LoVo (cell line): ENCODE measurements around the gene HOXA6.

Experiments used
- DNase-seq: peaks from one replicate; pipeline ENCODE4 v3.0.0-alpha.2; 2016; ENCODE audit warnings: low spot score

HOXA6 gene

GRCh38 chr7:27147199-27148030, at the start of gene HOXA6:
Gene HOXA6 (minus strand): TSS chr7:27147774. CDS start chr7:27147749, 25 bp downstream.
- no peak for DNase-seq

DNA sequence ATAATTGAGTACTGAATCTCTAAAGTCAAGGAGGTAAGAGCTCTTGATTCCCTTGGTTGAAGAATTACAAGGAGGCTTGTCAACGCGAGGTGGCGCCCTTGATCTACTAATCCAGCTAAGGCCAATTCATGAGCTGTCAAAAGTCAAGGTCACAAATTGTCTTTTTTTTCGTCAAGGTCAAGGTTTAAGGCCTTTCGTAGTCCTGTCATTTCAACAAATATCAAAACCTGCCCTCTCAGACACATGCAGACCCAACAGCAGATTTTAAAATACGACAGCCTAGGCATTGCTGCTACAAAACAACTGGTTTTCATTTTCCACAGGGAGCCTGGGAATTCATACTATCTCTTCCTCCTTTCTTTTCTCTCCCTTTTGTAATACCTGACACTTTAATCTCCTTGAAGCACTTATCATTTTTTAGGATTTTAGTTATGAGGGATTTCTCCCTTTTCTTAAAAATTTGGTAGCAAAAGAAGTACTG, 48.8 kb upstream of the HOXA6 start:
- DNase-seq: peak; percentile 94

- peak; percentile 34 for DNase-seq
These were observed 47.3 kb upstream of the HOXA6 start for GRCh38 chr7:27194686-27195379.

- no peak for DNase-seq
These were observed 46.4 kb upstream of the HOXA6 start for GRCh38 chr7:27194002-27194352.

GRCh38 chr7:27193335-27194001, 45.9 kb upstream of the HOXA6 start:
- DNase-seq: no peak

DNA sequence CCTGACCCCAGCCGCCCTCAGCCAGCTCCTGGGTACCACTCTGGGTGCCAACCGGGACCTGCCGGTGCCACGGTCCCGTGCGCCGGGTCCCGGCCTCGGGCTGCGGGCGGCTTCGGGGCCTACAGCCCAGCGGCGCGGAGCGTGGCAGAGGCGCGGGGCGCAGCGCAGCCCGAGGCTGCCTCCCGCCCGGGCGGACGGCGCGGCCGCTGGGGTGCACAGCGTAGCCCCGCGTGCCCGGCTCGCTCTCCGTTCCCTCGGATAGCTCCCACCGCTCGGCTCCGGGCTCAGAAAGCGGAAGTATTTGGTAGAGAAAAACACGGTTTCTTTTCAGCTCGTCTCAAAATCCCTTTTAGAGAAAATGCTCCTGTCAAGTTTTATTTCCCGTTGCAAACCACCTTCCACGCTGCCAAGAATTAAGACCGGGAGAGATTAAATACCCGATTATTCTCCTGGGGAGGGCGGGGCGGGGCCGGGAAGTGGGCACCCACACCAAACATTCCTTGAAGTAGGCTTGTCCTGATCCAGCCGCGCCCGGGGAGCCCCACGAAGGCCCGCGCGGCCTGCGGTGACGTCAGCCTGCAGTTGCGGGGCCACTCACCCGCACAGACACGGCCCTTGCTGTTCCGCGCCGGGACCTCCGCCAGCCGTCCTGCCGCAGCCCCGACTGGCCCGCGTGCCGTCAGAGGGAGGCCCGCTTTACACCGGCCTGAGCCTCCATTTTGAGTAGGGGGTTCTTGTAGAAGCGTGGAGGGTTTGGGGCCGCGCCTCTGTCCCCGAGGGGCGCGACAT, 45.2 kb upstream of the HOXA6 start:
- no peak for DNase-seq

DNA sequence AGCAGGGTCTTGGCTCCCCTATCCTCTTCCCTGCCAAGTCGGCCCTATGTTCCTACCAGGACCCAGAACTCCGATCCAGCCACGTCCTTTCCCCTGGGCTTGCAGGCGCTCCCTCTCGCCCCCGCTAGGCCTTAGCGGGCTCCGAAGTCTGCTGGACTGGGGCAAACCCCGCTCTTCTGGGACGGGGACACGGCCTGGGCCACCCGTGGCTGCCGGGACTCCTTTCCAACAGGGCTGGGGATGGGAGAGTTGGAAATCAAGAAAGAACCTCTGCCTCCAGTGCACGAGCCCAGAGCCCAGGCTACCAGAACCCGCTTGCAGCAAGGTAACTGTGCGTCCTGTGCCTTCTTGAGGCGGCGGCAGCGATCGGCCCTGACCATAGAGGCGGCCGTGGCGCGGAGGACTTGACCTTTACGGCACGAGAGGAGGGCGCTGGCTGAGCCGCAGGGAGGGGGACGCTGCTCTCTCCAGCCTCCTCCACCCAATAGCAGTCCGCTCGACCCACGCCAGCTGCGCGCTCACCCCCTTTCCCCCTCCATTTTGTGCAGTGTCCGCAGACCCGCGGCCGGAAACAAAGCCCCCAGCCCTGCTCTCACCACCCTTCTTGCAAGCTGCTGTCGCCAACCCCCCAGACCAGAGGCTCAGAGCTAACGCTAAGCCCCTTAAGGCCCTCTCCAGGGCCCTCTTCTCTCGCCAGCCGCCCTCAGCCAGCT, 44.4 kb upstream of the HOXA6 start:
- DNase-seq: no peak

GRCh38 chr7:27191161-27191731, 43.7 kb upstream of the HOXA6 start:
- no peak for DNase-seq

DNA sequence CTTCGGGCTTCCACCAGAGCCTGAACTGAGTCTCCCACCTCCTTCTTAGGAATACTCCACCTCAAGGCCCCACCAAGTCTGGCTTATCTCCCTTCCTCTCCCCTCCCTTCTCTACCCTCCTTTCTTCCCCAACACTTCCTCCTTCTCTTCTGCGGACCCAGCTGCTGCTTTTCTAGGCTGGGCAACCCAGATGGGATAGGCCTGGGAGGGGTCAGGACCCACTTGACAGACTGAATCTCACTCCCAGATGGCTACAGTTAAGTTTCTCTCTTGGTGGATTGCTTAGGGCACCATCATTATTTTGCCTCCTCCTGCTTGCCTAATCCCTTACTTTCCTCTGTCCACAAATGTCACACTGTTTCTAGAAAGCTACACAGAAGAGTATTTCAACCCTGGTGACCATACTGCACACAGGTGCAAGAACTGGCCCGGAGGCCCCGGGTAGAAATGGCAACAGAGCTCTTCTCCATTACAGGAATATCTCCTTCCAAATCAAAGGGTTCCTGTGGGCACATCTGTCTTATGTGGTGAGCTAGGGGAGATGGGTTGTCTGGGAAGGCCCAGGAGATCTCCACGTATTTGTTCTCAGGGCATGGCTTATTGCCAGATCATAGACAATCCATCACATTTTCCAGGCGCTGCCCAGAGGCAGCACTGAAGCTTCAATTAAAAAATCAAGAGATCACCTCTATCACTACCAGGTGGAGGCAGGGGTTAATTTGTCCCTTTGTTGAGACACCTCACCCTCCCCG, 42.6 kb upstream of the HOXA6 start:
- DNase-seq: no peak

DNA sequence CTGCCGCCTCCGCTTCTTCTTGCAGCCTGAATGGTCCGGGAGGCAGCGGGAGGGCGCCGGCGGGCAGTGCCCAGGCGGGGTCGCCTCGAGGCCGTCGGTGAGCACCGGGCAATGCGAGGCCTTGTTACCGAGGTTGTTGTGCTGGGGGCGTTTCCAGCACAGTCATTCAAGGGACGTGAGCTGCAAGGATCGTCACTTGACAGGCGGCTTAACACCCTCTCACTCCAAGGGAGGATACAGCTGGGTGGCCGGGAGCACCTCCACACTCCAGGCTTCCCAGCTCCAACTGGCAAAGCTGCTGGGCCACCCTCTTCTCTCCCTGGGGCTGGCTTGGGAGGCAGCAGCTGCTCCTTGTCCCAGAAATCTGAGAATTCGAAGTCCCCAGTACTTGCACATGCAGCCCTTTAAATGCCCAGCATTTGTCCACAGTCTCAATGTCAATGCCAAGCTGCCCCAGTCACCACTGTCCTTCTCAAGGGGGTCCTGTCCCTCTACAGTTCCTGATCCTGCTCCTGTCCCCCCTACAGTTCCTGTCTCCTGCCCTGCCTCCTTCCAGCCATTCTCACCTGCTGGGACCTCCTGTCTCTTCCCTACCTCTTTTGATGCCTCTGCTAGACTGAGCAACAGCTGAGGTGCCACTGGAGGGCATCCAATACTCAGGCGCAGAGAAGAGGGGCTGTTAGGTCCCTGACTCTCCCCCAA, 41.9 kb upstream of the HOXA6 start:
- peak; percentile 83 for DNase-seq

DNA sequence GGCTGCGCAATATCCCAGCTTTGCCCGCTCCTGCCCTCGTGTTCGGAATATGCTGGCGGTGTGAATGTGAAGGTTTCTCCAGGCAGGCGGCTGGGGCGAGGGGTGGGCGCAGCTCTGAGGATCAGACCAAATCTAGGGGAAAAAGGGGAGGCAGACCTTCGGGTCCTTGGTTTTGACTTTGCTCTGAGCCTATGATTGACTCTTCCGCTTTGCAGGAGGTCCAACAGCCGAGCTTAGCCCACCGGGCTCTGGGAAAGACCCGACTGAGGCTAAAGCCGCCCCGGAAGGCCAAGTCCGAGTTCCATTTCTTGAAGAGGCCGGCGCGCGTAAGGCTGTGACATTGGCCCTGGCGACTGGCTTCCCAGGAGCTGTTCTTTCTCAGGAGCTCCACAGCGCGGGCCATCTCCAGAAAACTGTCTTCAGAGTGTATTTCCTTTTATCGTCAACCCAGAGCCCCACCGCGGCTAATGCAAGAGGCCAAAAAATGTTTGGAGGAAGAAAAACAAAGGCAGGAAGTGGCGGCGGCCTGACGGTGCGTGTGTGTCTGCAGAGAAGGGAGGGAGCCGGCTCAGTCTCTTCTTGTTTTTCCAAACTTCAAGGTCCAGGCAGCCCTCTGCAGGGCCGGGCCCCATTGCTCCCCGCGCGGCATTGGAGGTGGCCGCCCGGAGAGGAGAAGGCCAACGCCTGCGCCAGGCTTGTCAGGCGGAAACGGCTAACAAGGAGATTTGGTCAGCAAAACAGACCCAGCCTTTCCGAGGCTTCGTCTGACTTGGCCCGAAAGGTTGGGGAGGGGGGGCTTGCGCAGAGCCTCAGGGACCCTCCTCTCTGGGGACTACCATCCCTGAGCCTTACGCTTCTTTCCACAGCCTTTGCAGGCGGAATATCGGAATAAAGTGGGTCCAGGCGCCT, 41.1 kb upstream of the HOXA6 start:
- no peak for DNase-seq

DNA sequence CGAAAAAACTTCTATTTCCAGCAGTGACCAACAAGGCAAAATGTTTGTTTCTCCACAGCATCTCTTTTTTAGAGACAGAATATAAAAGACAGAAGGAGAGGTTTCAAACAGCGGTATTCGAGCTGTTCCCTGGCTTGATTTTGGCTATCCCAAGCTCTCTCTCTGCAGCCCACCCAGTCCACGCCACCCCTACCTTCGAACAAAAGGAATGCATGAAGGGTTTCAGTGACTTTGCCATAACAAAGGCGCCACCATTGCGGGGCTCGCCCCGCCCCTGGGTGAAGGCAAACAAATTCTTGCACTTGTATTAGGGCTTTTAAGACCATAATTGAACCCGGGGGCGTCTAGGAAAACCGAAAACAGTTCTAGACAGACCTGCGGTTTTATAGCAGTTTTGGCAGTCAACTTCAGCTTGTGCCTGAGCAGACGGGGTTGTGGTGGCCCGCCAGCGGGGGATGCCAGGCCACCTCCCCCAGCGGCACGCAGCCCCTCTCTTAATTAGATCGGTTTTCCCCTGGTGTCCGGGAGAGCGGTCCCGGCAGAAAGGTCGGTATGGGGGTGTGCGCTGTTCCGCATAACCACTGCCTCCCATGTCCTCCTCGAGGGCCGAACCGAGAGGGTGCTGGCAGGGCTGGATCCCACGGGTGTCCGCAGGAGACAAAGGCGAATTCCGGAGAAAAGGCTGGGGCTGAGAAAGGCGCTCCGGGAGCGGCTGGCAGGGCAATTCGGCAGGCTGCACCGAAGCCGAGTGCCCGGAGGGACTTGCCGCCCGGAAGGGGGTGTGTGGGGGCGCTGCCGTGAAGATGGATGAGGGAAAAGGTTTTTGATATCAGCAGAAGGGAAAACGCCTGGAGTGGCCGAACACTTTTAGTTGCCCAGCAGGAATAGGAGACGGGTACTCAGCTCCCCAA, 40.2 kb upstream of the HOXA6 start:
- no peak for DNase-seq

DNA sequence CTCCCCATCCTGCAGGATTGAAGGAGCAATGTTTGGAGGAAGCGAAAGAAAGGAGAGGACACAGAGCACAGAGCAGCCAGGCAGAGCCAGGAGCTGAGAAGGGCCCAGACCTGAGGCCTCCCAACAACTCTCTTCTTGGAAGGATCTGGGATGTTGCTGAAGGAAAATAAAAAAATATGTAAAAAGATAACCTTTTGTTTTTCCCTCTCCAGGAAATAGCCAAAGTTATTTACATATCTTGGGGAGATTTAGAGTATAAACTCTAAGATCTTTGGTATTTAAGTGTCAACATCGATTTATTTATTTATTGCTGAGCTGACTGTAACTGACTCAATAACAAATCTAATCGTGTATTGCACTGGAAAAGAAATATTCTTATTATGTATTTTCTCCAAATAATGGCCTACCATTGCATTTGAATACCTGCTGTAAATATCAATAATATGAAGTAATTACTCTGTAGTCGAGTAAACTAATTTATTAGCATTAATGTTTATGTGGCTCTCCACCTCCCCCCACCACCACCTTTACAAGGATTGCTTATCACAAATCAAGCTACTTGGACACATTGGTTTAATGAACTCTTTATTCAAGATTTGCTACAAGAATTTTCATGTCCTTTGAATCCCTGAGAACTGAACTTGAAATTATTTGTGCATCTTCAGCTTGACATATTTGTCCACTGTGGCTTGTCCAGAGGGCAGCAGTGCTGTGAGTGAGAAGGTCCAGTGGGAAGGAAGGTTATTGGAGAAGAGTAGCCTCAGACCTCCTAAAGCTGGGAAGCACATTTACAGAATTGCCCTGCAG, 39.3 kb upstream of the HOXA6 start:
- DNase-seq: no peak

DNA sequence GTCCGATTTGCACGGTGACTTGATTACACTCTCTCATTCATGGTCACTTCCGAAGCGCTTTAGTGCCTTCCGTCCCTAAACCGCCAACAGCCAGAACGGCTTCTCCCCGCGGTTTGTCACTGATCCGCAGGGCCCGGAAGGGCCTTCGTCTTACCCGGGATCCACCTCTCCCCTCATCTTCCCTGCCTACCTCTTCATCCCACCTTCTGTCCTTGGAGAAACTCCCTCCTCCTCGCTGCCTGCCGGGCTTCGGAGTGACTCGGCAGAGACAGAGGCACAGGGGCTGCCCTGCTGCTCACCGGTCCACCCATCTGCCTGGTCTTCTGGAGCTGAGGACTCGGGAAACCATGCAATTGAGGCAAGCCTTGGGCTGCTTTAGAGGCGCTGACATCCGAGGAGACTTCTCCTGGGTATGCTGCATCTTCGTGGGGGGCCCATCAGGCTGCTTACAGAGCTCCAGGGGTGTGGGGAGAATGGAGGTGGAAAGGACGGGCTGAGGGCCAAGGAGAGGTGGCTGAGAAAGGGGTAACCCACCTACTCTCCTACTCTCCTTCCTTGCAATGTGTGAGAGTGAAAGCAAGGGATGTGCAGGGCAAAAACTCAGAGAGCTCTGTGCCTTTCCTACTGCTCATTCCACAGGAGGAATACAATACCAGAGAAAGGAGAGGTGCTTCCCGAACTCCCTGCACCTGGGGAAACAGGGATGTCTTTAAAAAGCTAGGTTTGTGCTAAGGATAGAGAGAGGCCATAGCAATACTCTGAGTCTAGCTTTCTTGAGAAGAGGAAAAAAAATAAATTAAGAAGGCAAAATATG, 38.5 kb upstream of the HOXA6 start:
- no peak for DNase-seq

GRCh38 chr7:27185013-27185853, 37.7 kb upstream of the HOXA6 start, which contains the start of gene HOXA11:
Gene HOXA11 (minus strand): TSS chr7:27185232. CDS start chr7:27185144, 88 bp downstream.
- DNase-seq: peak; percentile 95
